GM23248 (cell line): ENCODE data around the gene GPR3. TPM values are rescaled to one million over a fixed set of nuclear protein-coding genes. Genes with fewer than 3 reads are reported as not detected.

Experiments used
- DNase-seq: peaks from one replicate; pipeline ENCODE4 v3.0.0-alpha.2; 2015
- H2AFZ ChIP-seq: fragments of 200-600 bp; sonication (generic); 2 replicates; pipeline ENCODE4 v1.6.1; 2016; ENCODE audit warnings: antibody characterized with exemption
- H3F3A ChIP-seq: fragments of 200-600 bp; sonication (generic); 2 replicates; pipeline ENCODE4 v1.6.1; 2016; ENCODE audit warnings: mild to moderate bottlenecking, antibody characterized with exemption, mixed run types; ENCODE audit not compliant: insufficient read depth
- H3K27ac ChIP-seq: fragments of 200-600 bp; sonication (generic); 2 replicates; pipeline ENCODE4 v1.5.1; 2016; ENCODE audit warnings: mild to moderate bottlenecking
- H3K27me3 ChIP-seq: fragments of 200-600 bp; sonication (generic); replicated peaks from 2 replicates; pipeline ENCODE4 v1.6.1; 2016; ENCODE audit warnings: mild to moderate bottlenecking; ENCODE audit not compliant: insufficient read depth
- H3K36me3 ChIP-seq: fragments of 200-600 bp; sonication (generic); 2 replicates; pipeline ENCODE4 v1.6.1; 2016; ENCODE audit warnings: low read depth, mild to moderate bottlenecking
- H3K4me1 ChIP-seq: fragments of 200-600 bp; sonication (generic); 2 replicates; pipeline ENCODE4 v1.6.1; 2016; ENCODE audit warnings: mild to moderate bottlenecking; ENCODE audit not compliant: insufficient read depth
- H3K4me2 ChIP-seq: fragments of 200-600 bp; sonication (generic); one replicate; pipeline ENCODE4 v1.6.1; 2016; ENCODE audit warnings: mild to moderate bottlenecking; ENCODE audit not compliant: unreplicated experiment
- H3K4me3 ChIP-seq: fragments of 200-600 bp; sonication (generic); 2 replicates; pipeline ENCODE4 v1.5.1; 2016; ENCODE audit warnings: mild to moderate bottlenecking
- H3K79me2 ChIP-seq: fragments of 200-600 bp; sonication (generic); 2 replicates; pipeline ENCODE4 v1.6.1; 2016; ENCODE audit warnings: mild to moderate bottlenecking; ENCODE audit not compliant: insufficient read depth
- H3K9ac ChIP-seq: fragments of 200-600 bp; sonication (generic); 2 replicates; pipeline ENCODE4 v1.6.1; 2016; ENCODE audit warnings: mild to moderate bottlenecking
- H3K9me2 ChIP-seq: fragments of 200-600 bp; sonication (generic); 2 replicates; pipeline ENCODE4 v1.6.1; 2016; ENCODE audit warnings: mixed run types, mild to moderate bottlenecking, moderate library complexity; ENCODE audit not compliant: insufficient read depth
- H3K9me3 ChIP-seq: fragments of 200-600 bp; sonication (generic); one replicate; pipeline ENCODE4 v1.6.1; 2017; ENCODE audit warnings: low read depth
- H4K20me1 ChIP-seq: fragments of 200-600 bp; sonication (generic); 2 replicates; pipeline ENCODE4 v1.6.0; 2016; ENCODE audit not compliant: insufficient read depth
- EZH2 ChIP-seq: fragments of 200-600 bp; sonication (generic); IDR thresholded peaks from 2 replicates; pipeline ENCODE4 v1.6.1; 2018; ENCODE audit warnings: antibody characterized with exemption, mild to moderate bottlenecking; ENCODE audit not compliant: insufficient read depth, poor library complexity, severe bottlenecking
- EZH2phosphoT487 ChIP-seq: fragments of 200-600 bp; sonication (generic); IDR thresholded peaks from 2 replicates; pipeline ENCODE4 v1.6.1; 2018; ENCODE audit warnings: antibody characterized with exemption, moderate library complexity, mild to moderate bottlenecking, low read depth; ENCODE audit not compliant: insufficient read depth
- WGBS, 2 experiments: methylation state at CpG; one replicate each; pipeline ENCODE4 v1.1.6; 2015 to 2017; ENCODE audit warnings: low lambda C conversion rate in 2 of 2, low coverage in 1 of 2; ENCODE audit errors: missing lambda C conversion rate in 2 of 2; 5-methylcytosine and 5-hydroxymethylcytosine counted together
- in situ Hi-C: fragments of 300-500 bp; cut with MboI; formaldehyde crosslinking; loops from 2 replicates; pipeline ENCODE4 v1.15.0; 2020
- polyA plus RNA-seq: library from polyadenylated mRNA; unstranded; fragments of >200 nt; fragmentation: Nextera tagmentation; extraction: Ambion mirVana; gene quantifications from 2 replicates; pipeline ENCODE4 v1.2.1, GENCODE V29; 2016
- total RNA-seq: library from RNA; depleted of rRNA; stranded (reverse); fragments of >200 nt; shearing (Covaris generic); gene quantifications from 2 replicates; pipeline ENCODE4 v1.2.3, GENCODE V29; 2014

The GPR3 gene
- total and polyA plus RNA-seq, 2 experiments from 2014 or later = 0.32 to 1.8 TPM

- Histone ChIP-seq H3K79me2 (peaks cover 4% of the 10 kb centered on the region), H3K9me2 (no peaks in the 10 kb centered on the region), H3K4me3 (no peak overlapping the region), H3K4me2 (no peak overlapping the region), H3F3A (peaks cover 18% of the 10 kb centered on the region), H3K27me3 (no peaks in the 10 kb centered on the region), H2AFZ (no peak overlapping the region), H3K9me3 (no peaks in the 10 kb centered on the region), H4K20me1 (no peaks in the 10 kb centered on the region), H3K4me1 (peaks cover 30% of the 10 kb centered on the region), H3K36me3 (peaks cover 25% of the 10 kb centered on the region; the same call in 1 of the 2 replicates), H3K27ac (no peak overlapping the region), H3K9ac (no peak overlapping the region)
- TF ChIP-seq EZH2phosphoT487 (no peak), EZH2 (no peak)
- DNase-seq = no peak
- WGBS, 2 experiments = 89% methylated on average over 9 of the region's 9 CpGs
- in situ Hi-C loops = loop anchor here (25.0 kb wide), 1 partner anchor 204 kb away; the partner anchor contains the start of gene AHDC1
Observed at GRCh38 chr1:27408151-27408550, 15.7 kb downstream of the GPR3 start.

- Histone ChIP-seq H3K4me1 (peaks cover 15% of the 10 kb centered on the region), H3K4me2 (no peak overlapping the region), H3K9ac (no peak overlapping the region), H3K27me3 (no peaks in the 10 kb centered on the region), H3K4me3 (no peak overlapping the region), H3K9me3 (no peaks in the 10 kb centered on the region), H2AFZ (no peak overlapping the region), H3F3A (peaks cover 5% of the 10 kb centered on the region; the same call in 1 of the 2 replicates), H3K36me3 (peaks cover 39% of the 10 kb centered on the region), H4K20me1 (no peaks in the 10 kb centered on the region), H3K9me2 (no peaks in the 10 kb centered on the region), H3K27ac (no peak overlapping the region), H3K79me2 (peaks cover 12% of the 10 kb centered on the region)
- TF ChIP-seq EZH2 (no peak), EZH2phosphoT487 (no peak)
- 95 to 99% methylated on average over 9 to 11 of the region's 11 CpGs for WGBS, 2 experiments
- no peak for DNase-seq
- in situ Hi-C loops = loop anchor here (25.0 kb wide), 1 partner anchor 203 kb away; the partner anchor contains the start of gene AHDC1
Observed at GRCh38 chr1:27409669-27410068, 17.2 kb downstream of the GPR3 start.

GRCh38 chr1:27410709-27411108 lies 18.3 kb downstream of the GPR3 start:
- no peak overlapping the region for H3K4me3 ChIP-seq
- H2AFZ ChIP-seq = no peak overlapping the region
- H3K4me1 ChIP-seq = peaks cover 4% of the 10 kb centered on the region; the same call in 1 of the 2 replicates
- no peaks in the 10 kb centered on the region for H3F3A ChIP-seq
- H3K9ac ChIP-seq = no peak overlapping the region
- H3K4me2 ChIP-seq = no peak overlapping the region
- H3K27ac ChIP-seq = no peak overlapping the region
- no peak for DNase-seq
- TF ChIP-seq EZH2phosphoT487 (no peak), EZH2 (no peak)
- peaks cover 48% of the 10 kb centered on the region for H3K36me3 ChIP-seq
- no peaks in the 10 kb centered on the region for H3K27me3 ChIP-seq
- in situ Hi-C loops = loop anchor here (25.0 kb wide), 1 partner anchor 202 kb away; the partner anchor contains the start of gene AHDC1
- peaks cover 16% of the 10 kb centered on the region for H3K79me2 ChIP-seq
- no peaks in the 10 kb centered on the region for H3K9me2 ChIP-seq
- H4K20me1 ChIP-seq = no peaks in the 10 kb centered on the region
- WGBS, 2 experiments = 83 to 84% methylated on average over 2 of the region's 2 CpGs
- no peaks in the 10 kb centered on the region for H3K9me3 ChIP-seq

GRCh38 chr1:27412502-27412901 lies 20.1 kb downstream of the GPR3 start:
- peaks cover 64% of the 10 kb centered on the region for H3K36me3 ChIP-seq

More at GRCh38 chr1:27412502-27412901, 20.1 kb downstream of the GPR3 start:
- in situ Hi-C loops = loop anchor here (25.0 kb wide), 1 partner anchor 200 kb away; the partner anchor contains the start of gene AHDC1
- DNase-seq = no peak
- Histone ChIP-seq H3K4me1 (no peaks in the 10 kb centered on the region; the same call in 1 of the 2 replicates), H3K27ac (no peak overlapping the region), H3K9ac (no peak overlapping the region), H3K27me3 (no peaks in the 10 kb centered on the region), H3K9me3 (no peaks in the 10 kb centered on the region), H3K4me2 (no peak overlapping the region), H3K79me2 (peaks cover 34% of the 10 kb centered on the region), H3K4me3 (no peak overlapping the region), H2AFZ (no peak overlapping the region), H3F3A (0 out of 2 replicates have a peak, but pooled peaks cover 3% of the 10 kb centered on the region), H4K20me1 (no peaks in the 10 kb centered on the region), H3K9me2 (no peaks in the 10 kb centered on the region)
- WGBS, 2 experiments = 95 to 100% methylated on average over 4 of the region's 4 CpGs
- no peak for TF ChIP-seq EZH2phosphoT487
- no peak for TF ChIP-seq EZH2
